Vagina (tissue), 2 donors: Measurements from ENCODE around the gene TPSG1. TPM values are rescaled to one million over a fixed set of nuclear protein-coding genes. Genes with fewer than 3 reads are reported as not detected.
A peak's percentile ranks its signal among the peaks of the same experiment; 100 is the strongest.

Experiments
- DNase-seq, 2 donors: peaks; one replicate each; pipeline ENCODE4 v3.0.0-alpha.2; 2017; ENCODE audit errors: extremely low spot score in 2 of 2
- H3K27ac ChIP-seq: fragments of 200-600 bp; sonication (generic); one replicate; pipeline ENCODE4 v1.5.1; 2019
- H3K27me3 ChIP-seq: fragments of 200-600 bp; sonication (generic); one replicate; pipeline ENCODE4 v1.5.1; 2019
- H3K36me3 ChIP-seq, 2 donors: fragments of 200-600 bp; sonication (generic); one replicate each; pipeline ENCODE4 v1.5.1; 2017 to 2019
- H3K4me1 ChIP-seq: fragments of 200-600 bp; sonication (generic); one replicate; pipeline ENCODE4 v1.5.1; 2019
- H3K4me3 ChIP-seq, 2 donors: fragments of 200-600 bp; sonication (generic); 1 replicate in 1 of 2; 2 replicates in 1 of 2; pipeline ENCODE4 v1.5.1; 2016 to 2019
- H3K9me3 ChIP-seq: fragments of 200-600 bp; sonication (generic); one replicate; pipeline ENCODE4 v1.5.1; 2019
- CTCF ChIP-seq, 3 experiments: fragments of 450-650 bp in 2 of 3; fragments of 200-600 bp in 1 of 3; sonication (generic) in 1 of 3; IDR thresholded peaks; one replicate each; pipeline ENCODE4 v1.5.1; 2017 to 2019; ENCODE audit warnings: antibody characterized with exemption in 3 of 3, mild to moderate bottlenecking in 2 of 3, moderate library complexity in 2 of 3
- POLR2A ChIP-seq, 2 donors: fragments of 450-650 bp; IDR thresholded peaks; one replicate each; pipeline ENCODE4 v1.6.1; 2017; ENCODE audit warnings: antibody characterized with exemption in 2 of 2, mild to moderate bottlenecking in 2 of 2, moderate library complexity in 2 of 2
- POLR2AphosphoS5 ChIP-seq, 2 donors: sonication (generic); formaldehyde crosslinking; IDR thresholded peaks; one replicate each; pipeline ENCODE4 v1.9.0; 2017; ENCODE audit warnings: antibody characterized with exemption in 2 of 2, mild to moderate bottlenecking in 2 of 2, low read depth in 1 of 2; ENCODE audit not compliant: insufficient read depth in 1 of 2
- intact Hi-C: fragments of 100-400 bp; cut with DNase I; formaldehyde crosslinking; loops from one replicate; pipeline ENCODE4 v1.15.1; 2023
- total RNA-seq: library from RNA; depleted of rRNA; stranded (reverse); fragments of >200 nt; gene quantifications from one replicate; pipeline ENCODE4 v1.2.3, GENCODE V29; 2016

Gene TPSG1
- total RNA-seq, 1 donor from 2014 or later, result not detected

- Histone ChIP-seq H3K36me3 (no peaks in the 10 kb centered on the region), H3K9me3 (no peaks in the 10 kb centered on the region), H3K27ac (peak overlapping the region; percentile 82), H3K27me3 (no peaks in the 10 kb centered on the region), H3K4me1 (peaks cover 28% of the 10 kb centered on the region), H3K4me3 (no peak overlapping the region)
- DNase-seq, result no peak
- TF ChIP-seq POLR2A (IDR thresholded peaks at IDR 0.05), result no peak
- TF ChIP-seq POLR2AphosphoS5 (IDR thresholded peaks at IDR 0.05; ENCODE audit: insufficient read depth in 1 of 2, low read depth in 1 of 2), result no peak
- no peak for TF ChIP-seq CTCF (IDR thresholded peaks at IDR 0.05)
- intact Hi-C loops, result no loop called here
These were observed 43.4 kb downstream of the TPSG1 start for GRCh38 chr16:1181404-1182315.

- peaks cover 28% of the 10 kb centered on the region for H3K4me1 ChIP-seq
- H3K4me3 ChIP-seq, result no peak overlapping the region
- DNase-seq, result no peak
- no peaks in the 10 kb centered on the region for H3K9me3 ChIP-seq
- TF ChIP-seq POLR2AphosphoS5 (IDR thresholded peaks at IDR 0.05; ENCODE audit: insufficient read depth in 1 of 2, low read depth in 1 of 2) (peak in 1 of 2 donors; percentile 36), POLR2A (IDR thresholded peaks at IDR 0.05) (no peak)
- no peaks in the 10 kb centered on the region for H3K36me3 ChIP-seq
- peak overlapping the region; percentile 82 for H3K27ac ChIP-seq
- intact Hi-C loops, result no loop called here
- H3K27me3 ChIP-seq, result no peaks in the 10 kb centered on the region
These were observed 44.3 kb downstream of the TPSG1 start for GRCh38 chr16:1180549-1181403.

GRCh38 chr16:1178295-1178910 lies 46.7 kb downstream of the TPSG1 start:
- H3K4me3 ChIP-seq, result no peak overlapping the region
- no peaks in the 10 kb centered on the region for H3K36me3 ChIP-seq
- no peak for DNase-seq
- no peaks in the 10 kb centered on the region for H3K27me3 ChIP-seq
- intact Hi-C loops, result no loop called here
- H3K9me3 ChIP-seq, result no peaks in the 10 kb centered on the region
- no peak overlapping the region for H3K27ac ChIP-seq
- TF ChIP-seq CTCF (IDR thresholded peaks at IDR 0.05), result no peak
- no peak for TF ChIP-seq POLR2AphosphoS5 (IDR thresholded peaks at IDR 0.05; ENCODE audit: insufficient read depth in 1 of 2, low read depth in 1 of 2)
- TF ChIP-seq POLR2A (IDR thresholded peaks at IDR 0.05), result no peak
- peaks cover 23% of the 10 kb centered on the region for H3K4me1 ChIP-seq

- intact Hi-C loops, result no loop called here
- Histone ChIP-seq H3K4me3 (no peak overlapping the region), H3K9me3 (no peaks in the 10 kb centered on the region), H3K36me3 (no peaks in the 10 kb centered on the region), H3K27ac (no peak overlapping the region), H3K27me3 (no peaks in the 10 kb centered on the region), H3K4me1 (peaks cover 17% of the 10 kb centered on the region)
- no peak for DNase-seq
- TF ChIP-seq POLR2AphosphoS5 (IDR thresholded peaks at IDR 0.05; ENCODE audit: insufficient read depth in 1 of 2, low read depth in 1 of 2), result no peak
- no peak for TF ChIP-seq POLR2A (IDR thresholded peaks at IDR 0.05)
- no peak for TF ChIP-seq CTCF (IDR thresholded peaks at IDR 0.05)
These were observed 47.3 kb downstream of the TPSG1 start for GRCh38 chr16:1177750-1178149.

- no peak for DNase-seq
- Histone ChIP-seq H3K9me3 (no peaks in the 10 kb centered on the region), H3K4me1 (peaks cover 10% of the 10 kb centered on the region), H3K27me3 (no peaks in the 10 kb centered on the region), H3K4me3 (no peak overlapping the region), H3K27ac (no peak overlapping the region), H3K36me3 (no peaks in the 10 kb centered on the region)
- intact Hi-C loops, result no loop called here
- no peak for TF ChIP-seq POLR2AphosphoS5 (IDR thresholded peaks at IDR 0.05; ENCODE audit: insufficient read depth in 1 of 2, low read depth in 1 of 2)
- TF ChIP-seq CTCF (IDR thresholded peaks at IDR 0.05), result no peak
- TF ChIP-seq POLR2A (IDR thresholded peaks at IDR 0.05), result no peak
These were observed 48.0 kb downstream of the TPSG1 start for GRCh38 chr16:1177053-1177452.
